OCI-LY7 (cell line): ENCODE results near the gene KIF1A.

Experiments used
- CTCF ChIP-seq: fragments of 200-600 bp; sonication (generic); conservative IDR thresholded peaks from 2 replicates; pipeline ENCODE4 v1.5.1; 2014; ENCODE audit warnings: mild to moderate bottlenecking, antibody characterized with exemption, low read length, moderate library complexity, mixed read lengths
- EZH2phosphoT487 ChIP-seq: fragments of 200-600 bp; sonication (generic); IDR thresholded peaks from 2 replicates; pipeline ENCODE4 v1.6.1; 2018; ENCODE audit warnings: low read depth, borderline replicate concordance, mild to moderate bottlenecking, mixed run types, antibody characterized with exemption, low read length, moderate library complexity, mixed read lengths

DNA sequence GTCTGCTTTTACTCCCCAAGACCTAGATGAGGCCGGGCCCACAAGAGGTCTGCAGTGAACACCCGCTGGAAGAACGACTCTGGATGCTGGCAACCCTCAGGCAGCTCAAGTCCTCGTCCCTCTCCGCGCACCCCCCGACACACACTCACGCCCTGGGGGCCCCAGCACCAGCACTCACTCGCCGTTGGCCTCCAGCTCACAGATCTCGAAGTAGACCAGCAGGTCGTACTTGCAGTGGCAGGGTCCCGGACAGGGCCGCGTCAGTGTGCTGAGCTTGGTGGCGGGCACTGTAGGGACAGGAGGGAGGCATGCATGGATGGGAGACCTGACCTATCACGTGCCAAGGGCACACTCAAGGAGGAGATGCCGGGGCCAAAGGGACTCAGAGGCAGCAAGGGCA, 78.9 kb downstream of the KIF1A start:
- no peak for TF ChIP-seq CTCF
- TF ChIP-seq EZH2phosphoT487 = no peak
